ENCODE measurements around the gene FDX2. TPM values are rescaled to one million over a fixed set of nuclear protein-coding genes. Genes with fewer than 3 reads are reported as not detected.

FDX2 gene
- total and polyA plus RNA-seq, 2 experiments from 2014 or later = 24.9 to 49.3 TPM

DNA sequence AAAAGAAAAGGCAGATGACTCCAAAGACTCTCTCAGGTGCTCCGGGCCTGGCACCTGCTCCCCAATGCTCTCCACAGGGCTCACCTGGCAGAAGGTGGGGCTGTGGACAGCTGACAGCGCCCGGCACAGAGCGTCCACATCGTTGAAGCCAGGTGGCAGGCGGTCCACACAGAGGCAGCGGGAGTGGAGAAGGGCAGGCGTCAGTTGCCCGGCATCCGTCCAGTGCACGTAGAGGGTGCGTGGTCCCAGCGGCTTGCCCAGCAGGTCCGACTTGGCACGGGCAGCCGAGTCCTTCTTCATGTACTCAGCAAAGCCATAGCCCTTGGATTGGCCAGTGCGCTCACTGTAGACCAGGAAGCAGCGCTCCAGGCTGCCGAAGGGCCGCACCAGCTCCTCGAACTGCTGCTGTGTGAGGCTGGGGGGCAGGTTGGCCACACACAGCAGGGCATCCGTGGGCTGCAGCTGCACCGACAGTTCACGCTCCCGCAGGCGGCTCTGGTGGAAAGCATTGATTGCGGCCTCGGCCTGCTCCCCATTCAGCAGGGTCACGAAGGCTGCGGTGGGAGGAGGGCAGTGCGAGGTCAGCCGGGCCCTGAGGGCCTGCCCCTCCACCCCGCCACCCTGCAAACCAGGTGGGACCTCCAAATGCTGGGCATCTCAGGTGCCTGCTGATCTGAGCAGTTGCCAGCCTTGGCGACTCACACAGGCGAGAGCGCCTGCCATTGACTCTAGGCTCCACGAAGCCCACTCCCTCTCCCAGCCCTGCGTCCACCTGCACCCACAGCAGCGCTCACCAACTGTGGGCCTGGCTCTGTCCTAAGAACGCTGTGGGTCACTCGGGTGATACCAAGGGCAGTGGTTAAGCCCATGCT is 13.0 kb upstream of the FDX2 start:
- Histone ChIP-seq H3K36me3 (replicated peaks; ENCODE audit: insufficient read depth, low read depth) (no peaks in the 10 kb centered on the region), H3K9me3 (ENCODE audit: low read depth) (no peaks in the 10 kb centered on the region), H3K9me2 (replicated peaks; ENCODE audit: insufficient read depth) (no peaks in the 10 kb centered on the region), H3K4me2 (no peak overlapping the region), H2AFZ (no peak overlapping the region), H4K20me1 (ENCODE audit: insufficient read depth, poor library complexity, severe bottlenecking) (peaks cover 22% of the 10 kb centered on the region), H3K27me3 (no peaks in the 10 kb centered on the region), H3K27ac (no peak overlapping the region), H3K4me1 (ENCODE audit: insufficient read depth) (peaks cover 8% of the 10 kb centered on the region), H3K4me3 (no peak overlapping the region), H3K79me2 (peaks cover 42% of the 10 kb centered on the region)
- no peak for DNase-seq (ENCODE audit: low spot score)
- 98% methylated on average over 41 of the region's 41 CpGs for WGBS (ENCODE audit: low lambda C conversion rate, missing lambda C conversion rate)
- TF ChIP-seq EZH2phosphoT487 (IDR thresholded peaks at IDR 0.05; ENCODE audit: low read depth, severe bottlenecking, unreplicated experiment) (no peak), EZH2 (IDR thresholded peaks at IDR 0.05; ENCODE audit: borderline replicate concordance) (no peak)
- TF ChIP-seq, protein P1, sequence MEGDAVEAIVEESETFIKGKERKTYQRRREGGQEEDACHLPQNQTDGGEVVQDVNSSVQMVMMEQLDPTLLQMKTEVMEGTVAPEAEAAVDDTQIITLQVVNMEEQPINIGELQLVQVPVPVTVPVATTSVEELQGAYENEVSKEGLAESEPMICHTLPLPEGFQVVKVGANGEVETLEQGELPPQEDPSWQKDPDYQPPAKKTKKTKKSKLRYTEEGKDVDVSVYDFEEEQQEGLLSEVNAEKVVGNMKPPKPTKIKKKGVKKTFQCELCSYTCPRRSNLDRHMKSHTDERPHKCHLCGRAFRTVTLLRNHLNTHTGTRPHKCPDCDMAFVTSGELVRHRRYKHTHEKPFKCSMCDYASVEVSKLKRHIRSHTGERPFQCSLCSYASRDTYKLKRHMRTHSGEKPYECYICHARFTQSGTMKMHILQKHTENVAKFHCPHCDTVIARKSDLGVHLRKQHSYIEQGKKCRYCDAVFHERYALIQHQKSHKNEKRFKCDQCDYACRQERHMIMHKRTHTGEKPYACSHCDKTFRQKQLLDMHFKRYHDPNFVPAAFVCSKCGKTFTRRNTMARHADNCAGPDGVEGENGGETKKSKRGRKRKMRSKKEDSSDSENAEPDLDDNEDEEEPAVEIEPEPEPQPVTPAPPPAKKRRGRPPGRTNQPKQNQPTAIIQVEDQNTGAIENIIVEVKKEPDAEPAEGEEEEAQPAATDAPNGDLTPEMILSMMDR (IDR thresholded peaks at IDR 0.05; ENCODE audit: poor library complexity) = no peak

GRCh38 chr19:10327793-10328192 is 12.0 kb upstream of the FDX2 start:
- H3K4me1 ChIP-seq (ENCODE audit: insufficient read depth) = peaks cover 8% of the 10 kb centered on the region
- no peak overlapping the region for H3K4me3 ChIP-seq
- H3K4me2 ChIP-seq = no peak overlapping the region
- WGBS (ENCODE audit: low lambda C conversion rate, missing lambda C conversion rate) = 95% methylated on average over 7 of the region's 7 CpGs
- no peak for DNase-seq (ENCODE audit: low spot score)
- H4K20me1 ChIP-seq (ENCODE audit: insufficient read depth, poor library complexity, severe bottlenecking) = peaks cover 21% of the 10 kb centered on the region
- H3K36me3 ChIP-seq (replicated peaks; ENCODE audit: insufficient read depth, low read depth) = no peaks in the 10 kb centered on the region
- no peaks in the 10 kb centered on the region for H3K27me3 ChIP-seq
- TF ChIP-seq EZH2 (IDR thresholded peaks at IDR 0.05; ENCODE audit: borderline replicate concordance) (no peak), EZH2phosphoT487 (IDR thresholded peaks at IDR 0.05; ENCODE audit: low read depth, severe bottlenecking, unreplicated experiment) (no peak)
- TF ChIP-seq, protein P1 (IDR thresholded peaks at IDR 0.05; ENCODE audit: poor library complexity) = no peak
- no peak overlapping the region for H3K27ac ChIP-seq
- peaks cover 40% of the 10 kb centered on the region for H3K79me2 ChIP-seq
- H3K9me2 ChIP-seq (replicated peaks; ENCODE audit: insufficient read depth) = no peaks in the 10 kb centered on the region
- no peak overlapping the region for H2AFZ ChIP-seq
- no peaks in the 10 kb centered on the region for H3K9me3 ChIP-seq (ENCODE audit: low read depth)

- 94% methylated on average over 8 of the region's 8 CpGs for WGBS (ENCODE audit: low lambda C conversion rate, missing lambda C conversion rate)
- H3K9me3 ChIP-seq (ENCODE audit: low read depth) = no peaks in the 10 kb centered on the region
- H3K36me3 ChIP-seq (replicated peaks; ENCODE audit: insufficient read depth, low read depth) = no peaks in the 10 kb centered on the region
Observed at GRCh38 chr19:10325732-10326131, 9.9 kb upstream of the FDX2 start.

More at GRCh38 chr19:10325732-10326131, 9.9 kb upstream of the FDX2 start:
- no peaks in the 10 kb centered on the region for H3K9me2 ChIP-seq (replicated peaks; ENCODE audit: insufficient read depth)
- TF ChIP-seq, protein P1 (IDR thresholded peaks at IDR 0.05; ENCODE audit: poor library complexity) = no peak
- TF ChIP-seq EZH2 (IDR thresholded peaks at IDR 0.05; ENCODE audit: borderline replicate concordance) = no peak
- TF ChIP-seq EZH2phosphoT487 (IDR thresholded peaks at IDR 0.05; ENCODE audit: low read depth, severe bottlenecking, unreplicated experiment) = no peak
- H3K79me2 ChIP-seq = peaks cover 22% of the 10 kb centered on the region
- DNase-seq (ENCODE audit: low spot score) = no peak
- H3K4me2 ChIP-seq = no peak overlapping the region
- H3K27me3 ChIP-seq = no peaks in the 10 kb centered on the region
- no peak overlapping the region for H3K4me3 ChIP-seq
- H3K4me1 ChIP-seq (ENCODE audit: insufficient read depth) = no peaks in the 10 kb centered on the region
- no peak overlapping the region for H3K27ac ChIP-seq
- H4K20me1 ChIP-seq (ENCODE audit: insufficient read depth, poor library complexity, severe bottlenecking) = peaks cover 7% of the 10 kb centered on the region
- H2AFZ ChIP-seq = no peak overlapping the region
